ENCODE data around the gene NRCAM. TPM values are rescaled to one million over a fixed set of nuclear protein-coding genes. Genes with fewer than 3 reads are reported as not detected.

NRCAM gene
- total and polyA plus RNA-seq, 2 of the 8 experiments (the other 6 are each of a cell fraction or from before 2014, with no cell fraction given): 2.7 to 3.8 TPM

DNA sequence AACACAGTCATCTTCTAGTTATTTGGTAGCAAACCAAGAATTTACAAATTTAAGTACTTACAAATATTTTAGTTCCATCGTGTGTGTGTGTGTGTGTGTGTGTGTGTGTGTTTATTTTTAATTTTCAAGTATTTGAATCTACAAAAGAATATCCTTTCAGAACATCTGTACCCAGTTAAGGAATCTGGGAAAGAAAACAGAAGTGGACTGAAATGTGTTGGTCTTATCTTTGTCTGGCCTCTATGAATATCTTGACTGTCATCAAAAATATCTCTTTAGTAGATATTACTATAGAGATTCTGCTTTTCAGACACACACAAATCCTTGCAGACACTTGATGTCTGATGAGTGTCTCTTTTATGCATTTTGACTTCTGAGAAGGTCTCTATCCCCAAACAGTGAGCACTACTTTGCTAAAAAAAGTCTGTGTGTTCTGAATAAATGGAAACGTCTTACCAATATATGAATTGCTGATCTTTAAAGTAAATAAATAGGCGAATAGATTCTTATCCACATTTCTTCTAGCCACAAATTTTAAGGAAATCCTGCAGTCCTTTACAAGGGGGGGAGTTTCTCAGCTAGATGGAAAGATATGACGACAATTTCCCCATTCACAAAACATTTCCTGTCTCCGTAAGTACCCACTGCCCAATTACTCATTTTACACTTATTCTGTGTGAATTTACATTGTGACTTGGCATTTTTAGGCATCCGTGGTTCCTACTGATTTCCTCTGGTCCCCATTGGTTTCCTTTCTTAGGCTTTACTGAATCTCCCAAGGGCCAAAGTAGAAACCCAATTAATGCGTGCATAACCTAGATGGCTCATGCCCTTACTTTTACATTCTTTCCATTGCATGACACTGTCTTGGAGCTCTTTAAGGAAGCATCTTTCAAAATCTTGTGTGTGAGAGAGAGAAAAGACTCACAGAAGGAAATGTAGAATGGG, 36.0 kb downstream of the NRCAM start:
- TF ChIP-seq BCL11A (IDR thresholded peaks at IDR 0.05; ENCODE audit: low read depth in 2 of 2, low read length in 2 of 2) (no peak), BACH1 (IDR thresholded peaks at IDR 0.05; ENCODE audit: low read length) (no peak), NRF1 (IDR thresholded peaks at IDR 0.05; ENCODE audit: low read depth, low read length) (no peak), KDM4A (IDR thresholded peaks at IDR 0.05; ENCODE audit: low read depth, low read length, severe bottlenecking) (no peak), JUN (IDR thresholded peaks at IDR 0.05; ENCODE audit: low read depth, low read length) (no peak), KDM5A (IDR thresholded peaks at IDR 0.05; ENCODE audit: low read length) (no peak), NANOG (IDR thresholded peaks at IDR 0.05; ENCODE audit: insufficient read depth, low read depth, low read length, poor library complexity, severe bottlenecking) (no peak)
- TF ChIP-seq, protein P1, sequence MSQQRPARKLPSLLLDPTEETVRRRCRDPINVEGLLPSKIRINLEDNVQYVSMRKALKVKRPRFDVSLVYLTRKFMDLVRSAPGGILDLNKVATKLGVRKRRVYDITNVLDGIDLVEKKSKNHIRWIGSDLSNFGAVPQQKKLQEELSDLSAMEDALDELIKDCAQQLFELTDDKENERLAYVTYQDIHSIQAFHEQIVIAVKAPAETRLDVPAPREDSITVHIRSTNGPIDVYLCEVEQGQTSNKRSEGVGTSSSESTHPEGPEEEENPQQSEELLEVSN (IDR thresholded peaks at IDR 0.05): no peak
- TF ChIP-seq, protein P2, sequence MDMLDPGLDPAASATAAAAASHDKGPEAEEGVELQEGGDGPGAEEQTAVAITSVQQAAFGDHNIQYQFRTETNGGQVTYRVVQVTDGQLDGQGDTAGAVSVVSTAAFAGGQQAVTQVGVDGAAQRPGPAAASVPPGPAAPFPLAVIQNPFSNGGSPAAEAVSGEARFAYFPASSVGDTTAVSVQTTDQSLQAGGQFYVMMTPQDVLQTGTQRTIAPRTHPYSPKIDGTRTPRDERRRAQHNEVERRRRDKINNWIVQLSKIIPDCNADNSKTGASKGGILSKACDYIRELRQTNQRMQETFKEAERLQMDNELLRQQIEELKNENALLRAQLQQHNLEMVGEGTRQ (IDR thresholded peaks at IDR 0.05; ENCODE audit: low read length): no peak
- FAIRE-seq: no peak
- no peak overlapping the region for H3K56ac ChIP-seq (replicated peaks; ENCODE audit: insufficient read length, low read depth, low read length)
- WGBS, 2 experiments (ENCODE audit: extremely low coverage in 1 of 2, insufficient coverage in 1 of 2, insufficient read length in 1 of 2, insufficient replicate concordance in 2 of 2, low coverage in 1 of 2, low lambda C conversion rate in 2 of 2, missing lambda C conversion rate in 1 of 2): 73% methylated on average over 7 of the region's 7 CpGs; no CpG with 5 or more reads in 1 of the 2 experiments
- H3K4me2 ChIP-seq (ENCODE audit: insufficient read depth in 1 of 2, low read depth in 2 of 2, low read length in 2 of 2): no peak overlapping the region
- no peak overlapping the region for H3K18ac ChIP-seq (ENCODE audit: extremely low read depth, low read length)
- H4K20me1 ChIP-seq (replicated peaks in 1 of 2; ENCODE audit: control insufficient read depth in 1 of 2, insufficient read depth in 2 of 2, low read length in 2 of 2): no peaks in the 10 kb centered on the region
- no peaks in the 10 kb centered on the region for H3K36me3 ChIP-seq (ENCODE audit: control insufficient read depth in 2 of 4, insufficient read depth in 4 of 4, low read length in 3 of 4)
- H4K8ac ChIP-seq (ENCODE audit: extremely low read depth, insufficient read depth, low read length): no peak overlapping the region
- peaks cover 0 to 3% (median 0%) of the 10 kb centered on the region in 4 experiments; a peak in 1 of 7 replicates for H3K4me1 ChIP-seq (replicated peaks in 1 of 4; ENCODE audit: control insufficient read depth in 3 of 4, insufficient read depth in 4 of 4, low read length in 3 of 4)
- H3K14ac ChIP-seq (ENCODE audit: insufficient read length): no peak overlapping the region
- H2AK5ac ChIP-seq (ENCODE audit: low read depth, low read length): no peak overlapping the region
- no peak for DNase-seq (ENCODE audit: low read depth in 1 of 2, low spot score in 2 of 2)
- H3K4ac ChIP-seq (replicated peaks; ENCODE audit: insufficient read length, low read depth, low read length): no peak overlapping the region
- H2BK120ac ChIP-seq (replicated peaks; ENCODE audit: low read depth, low read length): no peak overlapping the region
- no peaks in the 10 kb centered on the region for H3K27me3 ChIP-seq (replicated peaks in 1 of 4; ENCODE audit: control insufficient read depth in 3 of 4, extremely low read depth in 1 of 4, insufficient read depth in 3 of 4, low read length in 3 of 4)
- no peaks in the 10 kb centered on the region for H3K79me2 ChIP-seq (ENCODE audit: control insufficient read depth in 1 of 2, insufficient read depth in 2 of 2, low read length in 2 of 2)
- H3K23me2 ChIP-seq (ENCODE audit: low read depth, low read length): no peaks in the 10 kb centered on the region; the same call in 1 of the 2 replicates
- H2BK15ac ChIP-seq (ENCODE audit: low read length): no peak overlapping the region
- H3K79me1 ChIP-seq (ENCODE audit: low read depth, low read length): no peaks in the 10 kb centered on the region
- CTCF ChIA-PET (ENCODE audit: partially characterized antibody): interaction anchor here (0.6 to 1.0 kb wide), 2 partner anchors 39 to 41 kb away, joined by 3 read pairs; no protein-coding TSS in a partner anchor
- no peak overlapping the region for H3K9ac ChIP-seq (replicated peaks in 1 of 4; ENCODE audit: extremely low read depth in 1 of 4, low read depth in 3 of 4, low read length in 3 of 4)
- H3K4me3 ChIP-seq (ENCODE audit: extremely low read depth in 1 of 4, insufficient read depth in 2 of 4, low read depth in 3 of 4, low read length in 4 of 4): no peak overlapping the region
- POLR2A ChIA-PET (ENCODE audit: partially characterized antibody): no interaction called here
- H2AFZ ChIP-seq (ENCODE audit: low read length): no peak overlapping the region
- no peaks in the 10 kb centered on the region for H3K9me3 ChIP-seq (ENCODE audit: insufficient read depth in 2 of 2, low read depth in 1 of 2, low read length in 1 of 2)
- no peak overlapping the region for H4K91ac ChIP-seq (replicated peaks; ENCODE audit: insufficient read length, low read length)
- no peak overlapping the region for H4K5ac ChIP-seq (ENCODE audit: insufficient read length, low read depth, low read length)
- H3K23ac ChIP-seq (ENCODE audit: insufficient read length): no peak overlapping the region
- H2BK12ac ChIP-seq (ENCODE audit: low read depth, low read length): no peak overlapping the region
- no peak overlapping the region for H3K27ac ChIP-seq (ENCODE audit: low read depth, low read length)
- no peak overlapping the region for H2BK5ac ChIP-seq (ENCODE audit: low read depth, low read length)
- no peak overlapping the region for H2BK20ac ChIP-seq (ENCODE audit: low read length)

Measured in H1 (cell line).